Measurements from ENCODE around the gene HYI. TPM values are rescaled to one million over a fixed set of nuclear protein-coding genes. Genes with fewer than 3 reads are reported as not detected.

HYI gene
- polyA plus RNA-seq, 2 of the 4 experiments (the other 2 are of a cell fraction): 7.2 to 15.1 TPM

DNA sequence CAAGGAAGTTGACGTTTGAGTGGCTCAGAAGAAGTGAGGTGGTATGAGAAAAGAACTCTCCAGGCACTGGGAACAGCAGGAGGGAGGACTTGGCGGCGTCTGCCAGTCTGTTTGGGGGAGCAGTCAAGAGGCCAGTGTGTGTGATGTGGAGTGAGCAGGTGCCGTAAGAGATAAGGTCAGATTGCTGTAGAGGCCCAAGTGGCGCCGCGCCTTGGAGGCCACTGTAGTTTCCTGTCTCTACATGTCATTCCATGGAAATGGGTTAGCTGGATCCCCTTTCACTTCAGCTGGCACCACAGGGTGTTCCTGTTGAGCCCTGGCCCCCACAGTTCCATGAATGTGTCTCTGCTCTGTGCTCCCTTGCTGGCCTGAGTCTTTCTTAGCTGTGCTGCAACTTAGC lies 41.5 kb upstream of the HYI start:
- CTCF ChIA-PET: no interaction called here
- no peak for TF ChIP-seq MAFK (IDR thresholded peaks at IDR 0.05; ENCODE audit: partially characterized antibody)
- TF ChIP-seq, protein P1, sequence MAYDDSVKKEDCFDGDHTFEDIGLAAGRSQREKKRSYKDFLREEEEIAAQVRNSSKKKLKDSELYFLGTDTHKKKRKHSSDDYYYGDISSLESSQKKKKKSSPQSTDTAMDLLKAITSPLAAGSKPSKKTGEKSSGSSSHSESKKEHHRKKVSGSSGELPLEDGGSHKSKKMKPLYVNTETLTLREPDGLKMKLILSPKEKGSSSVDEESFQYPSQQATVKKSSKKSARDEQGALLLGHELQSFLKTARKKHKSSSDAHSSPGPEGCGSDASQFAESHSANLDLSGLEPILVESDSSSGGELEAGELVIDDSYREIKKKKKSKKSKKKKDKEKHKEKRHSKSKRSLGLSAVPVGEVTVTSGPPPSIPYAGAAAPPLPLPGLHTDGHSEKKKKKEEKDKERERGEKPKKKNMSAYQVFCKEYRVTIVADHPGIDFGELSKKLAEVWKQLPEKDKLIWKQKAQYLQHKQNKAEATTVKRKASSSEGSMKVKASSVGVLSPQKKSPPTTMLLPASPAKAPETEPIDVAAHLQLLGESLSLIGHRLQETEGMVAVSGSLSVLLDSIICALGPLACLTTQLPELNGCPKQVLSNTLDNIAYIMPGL (CRISPR knock-in tag; IDR thresholded peaks at IDR 0.05; ENCODE audit: borderline replicate concordance): no peak
- no peak for TF ChIP-seq RAD21 (conservative IDR thresholded peaks at IDR 0.05 in 1 of 2, IDR thresholded peaks at IDR 0.05 in 1 of 2)
- TF ChIP-seq, protein P2, sequence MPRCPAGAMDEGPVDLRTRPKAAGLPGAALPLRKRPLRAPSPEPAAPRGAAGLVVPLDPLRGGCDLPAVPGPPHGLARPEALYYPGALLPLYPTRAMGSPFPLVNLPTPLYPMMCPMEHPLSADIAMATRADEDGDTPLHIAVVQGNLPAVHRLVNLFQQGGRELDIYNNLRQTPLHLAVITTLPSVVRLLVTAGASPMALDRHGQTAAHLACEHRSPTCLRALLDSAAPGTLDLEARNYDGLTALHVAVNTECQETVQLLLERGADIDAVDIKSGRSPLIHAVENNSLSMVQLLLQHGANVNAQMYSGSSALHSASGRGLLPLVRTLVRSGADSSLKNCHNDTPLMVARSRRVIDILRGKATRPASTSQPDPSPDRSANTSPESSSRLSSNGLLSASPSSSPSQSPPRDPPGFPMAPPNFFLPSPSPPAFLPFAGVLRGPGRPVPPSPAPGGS (IDR thresholded peaks at IDR 0.05): no peak
- no peak for TF ChIP-seq HOXA7 (CRISPR knock-in tag; IDR thresholded peaks at IDR 0.05)
- TF ChIP-seq HES2 (IDR thresholded peaks at IDR 0.05): no peak
- TF ChIP-seq, protein P3, sequence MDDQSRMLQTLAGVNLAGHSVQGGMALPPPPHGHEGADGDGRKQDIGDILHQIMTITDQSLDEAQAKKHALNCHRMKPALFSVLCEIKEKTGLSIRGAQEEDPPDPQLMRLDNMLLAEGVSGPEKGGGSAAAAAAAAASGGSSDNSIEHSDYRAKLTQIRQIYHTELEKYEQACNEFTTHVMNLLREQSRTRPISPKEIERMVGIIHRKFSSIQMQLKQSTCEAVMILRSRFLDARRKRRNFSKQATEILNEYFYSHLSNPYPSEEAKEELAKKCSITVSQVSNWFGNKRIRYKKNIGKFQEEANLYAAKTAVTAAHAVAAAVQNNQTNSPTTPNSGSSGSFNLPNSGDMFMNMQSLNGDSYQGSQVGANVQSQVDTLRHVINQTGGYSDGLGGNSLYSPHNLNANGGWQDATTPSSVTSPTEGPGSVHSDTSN (IDR thresholded peaks at IDR 0.05): no peak
- Histone ChIP-seq H3K4me1 (peaks cover 6% of the 10 kb centered on the region; the same call in 1 of the 3 replicates), H3K27ac (no peak overlapping the region), H3K9me3 (peaks cover 12% of the 10 kb centered on the region; the same call in 2 of the 3 replicates), H3K4me3 (no peak overlapping the region), H3K4me2 (no peak overlapping the region)
- DNase-seq (ENCODE audit: low read depth in 1 of 2, low spot score in 1 of 2) (no peak), ATAC-seq (no peak), FAIRE-seq (no peak)
- WGBS (ENCODE audit: missing lambda C conversion rate): 94% methylated on average over 7 of the region's 7 CpGs
- POLR2A ChIA-PET: no interaction called here

GRCh38 chr1:43493661-43494450 lies 40.1 kb upstream of the HYI start:
- ChIA-PET POLR2A (no interaction called here), CTCF (no interaction called here)
- no peak for FAIRE-seq
- H3K4me3 ChIP-seq: no peak overlapping the region
- H3K4me2 ChIP-seq: peak overlapping the region; percentile 43; the same call in 2 of the 3 replicates
- peak overlapping the region; percentile 13 to 66; a peak in 4 of 6 replicates for H3K27ac ChIP-seq
- H3K4me1 ChIP-seq: peaks cover 6% of the 10 kb centered on the region; the same call in 1 of the 3 replicates
- 58% methylated on average over 11 of the region's 11 CpGs for WGBS (ENCODE audit: missing lambda C conversion rate)
- H3K9me3 ChIP-seq: peaks cover 14% of the 10 kb centered on the region; the same call in 2 of the 3 replicates
- ATAC-seq: no peak
- TF ChIP-seq GATA3 (IDR thresholded peaks at IDR 0.05; ENCODE audit: borderline replicate concordance): no peak
- no peak for DNase-seq (ENCODE audit: low read depth in 1 of 2, low spot score in 1 of 2)

- CTCF ChIA-PET: no interaction called here
- H3K27ac ChIP-seq: no peak overlapping the region
- H3K4me3 ChIP-seq: no peak overlapping the region
- H3K4me1 ChIP-seq: peaks cover 6% of the 10 kb centered on the region; the same call in 1 of the 3 replicates
- no peak for ATAC-seq
- 56% methylated on average over 2 of the region's 2 CpGs for WGBS (ENCODE audit: missing lambda C conversion rate)
- H3K9me3 ChIP-seq: peaks cover 19% of the 10 kb centered on the region; the same call in 2 of the 3 replicates
- DNase-seq (ENCODE audit: low read depth in 1 of 2, low spot score in 1 of 2): no peak
- POLR2A ChIA-PET: no interaction called here
- no peak overlapping the region for H3K4me2 ChIP-seq
- no peak for FAIRE-seq
- no peak for TF ChIP-seq JUN (IDR thresholded peaks at IDR 0.05)
- no peak for TF ChIP-seq NR3C1 (IDR thresholded peaks at IDR 0.05)
- TF ChIP-seq FOSB (CRISPR knock-in tag; IDR thresholded peaks at IDR 0.05): no peak
- TF ChIP-seq PHF8 (IDR thresholded peaks at IDR 0.05; ENCODE audit: borderline replicate concordance, low read depth): no peak
- no peak for TF ChIP-seq CTCF (IDR thresholded peaks at IDR 0.05)
- no peak for TF ChIP-seq RCOR1 (IDR thresholded peaks at IDR 0.05; ENCODE audit: low read depth, low read length)
- no peak for TF ChIP-seq EP300 (IDR thresholded peaks at IDR 0.05)
- no peak for TF ChIP-seq SREBF2 (IDR thresholded peaks at IDR 0.05)
- no peak for TF ChIP-seq FOXS1 (CRISPR knock-in tag; IDR thresholded peaks at IDR 0.05)
- no peak for TF ChIP-seq ESRRA (IDR thresholded peaks at IDR 0.05; ENCODE audit: borderline replicate concordance, low read length)
- no peak for TF ChIP-seq NPAS2 (CRISPR knock-in tag; IDR thresholded peaks at IDR 0.05; ENCODE audit: borderline replicate concordance)
- no peak for TF ChIP-seq CHD2 (IDR thresholded peaks at IDR 0.05; ENCODE audit: low read length, partially characterized antibody)
- no peak for TF ChIP-seq EHMT2 (IDR thresholded peaks at IDR 0.05; ENCODE audit: low read depth)
- no peak for TF ChIP-seq ZFP36 (IDR thresholded peaks at IDR 0.05; ENCODE audit: borderline replicate concordance, partially characterized antibody)
- no peak for TF ChIP-seq HES2 (IDR thresholded peaks at IDR 0.05)
- TF ChIP-seq JUNB (IDR thresholded peaks at IDR 0.05): no peak
These were observed 39.1 kb upstream of the HYI start for GRCh38 chr1:43492826-43493225.

All from A549 (cell line).